Stimulated activated naive CD8-positive, alpha-beta T cell treated with anti-CD3 and anti-CD28 coated beads, Interleukin-15, Interleukin-2, amounts not matched to agents 100 ng/mL and 50 ng/mL, for 24 hours (primary cell): ENCODE results near the gene RBMS3.
"Not testable (repeated sequence)": the region's sequence is repeated elsewhere in the genome, so short reads cannot be mapped to it uniquely, and the experiment has no call there.

ENCODE experiments used
- H3K27ac Mint-ChIP-seq: one replicate; pipeline ENCODE4 v1.8.0; 2021; ENCODE audit warnings: mild to moderate bottlenecking, mixed read lengths
- H3K27me3 Mint-ChIP-seq: one replicate; pipeline ENCODE4 v1.8.0; 2021; ENCODE audit warnings: mixed read lengths
- H3K36me3 Mint-ChIP-seq: one replicate; pipeline ENCODE4 v1.8.0; 2021; ENCODE audit warnings: low read depth, mixed read lengths
- H3K4me1 Mint-ChIP-seq: one replicate; pipeline ENCODE4 v1.8.0; 2021; ENCODE audit warnings: low read depth, mixed read lengths
- H3K4me3 Mint-ChIP-seq: one replicate; pipeline ENCODE4 v1.8.0; 2021; ENCODE audit warnings: mild to moderate bottlenecking, mixed read lengths
- H3K9me3 Mint-ChIP-seq: one replicate; pipeline ENCODE4 v1.8.0; 2021; ENCODE audit warnings: mixed read lengths

The RBMS3 gene

DNA sequence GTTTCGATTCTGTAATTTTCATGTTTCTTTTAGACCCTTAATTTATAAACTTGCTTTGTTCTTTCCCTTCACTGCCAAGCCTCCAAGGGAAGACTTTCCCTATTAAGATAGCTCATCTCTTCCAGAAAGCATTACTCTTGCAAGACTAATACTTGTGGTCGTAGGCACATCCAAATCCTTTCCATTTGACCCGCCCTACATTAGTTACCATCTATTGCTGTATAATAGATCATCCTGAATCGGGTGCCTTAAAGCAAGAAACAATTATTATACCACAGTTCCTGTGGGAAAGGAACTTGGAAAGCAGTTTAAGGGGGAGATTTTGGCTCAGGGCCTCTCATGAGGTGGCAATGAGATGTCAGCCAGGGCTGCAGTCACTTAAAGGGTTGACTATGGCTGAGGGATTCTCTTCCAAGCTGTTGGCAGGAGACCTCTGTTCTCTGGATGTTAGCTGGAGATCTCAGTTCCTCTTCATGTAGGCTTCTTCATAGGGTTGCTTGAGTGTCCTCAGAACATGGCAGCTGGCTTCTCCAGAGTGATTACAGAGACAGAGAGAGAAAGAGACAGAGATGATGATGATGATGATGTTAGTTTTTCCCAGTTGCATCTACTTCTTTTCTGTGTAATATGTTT, 755.2 kb downstream of the RBMS3 start:
- H3K36me3 Mint-ChIP-seq = no peaks in the 10 kb centered on the region
- H3K9me3 Mint-ChIP-seq = no peaks in the 10 kb centered on the region
- peaks cover 26% of the 10 kb centered on the region for H3K27me3 Mint-ChIP-seq
- no peaks in the 10 kb centered on the region for H3K4me1 Mint-ChIP-seq
- H3K4me3 Mint-ChIP-seq = no peak overlapping the region
- H3K27ac Mint-ChIP-seq = no peak overlapping the region

DNA sequence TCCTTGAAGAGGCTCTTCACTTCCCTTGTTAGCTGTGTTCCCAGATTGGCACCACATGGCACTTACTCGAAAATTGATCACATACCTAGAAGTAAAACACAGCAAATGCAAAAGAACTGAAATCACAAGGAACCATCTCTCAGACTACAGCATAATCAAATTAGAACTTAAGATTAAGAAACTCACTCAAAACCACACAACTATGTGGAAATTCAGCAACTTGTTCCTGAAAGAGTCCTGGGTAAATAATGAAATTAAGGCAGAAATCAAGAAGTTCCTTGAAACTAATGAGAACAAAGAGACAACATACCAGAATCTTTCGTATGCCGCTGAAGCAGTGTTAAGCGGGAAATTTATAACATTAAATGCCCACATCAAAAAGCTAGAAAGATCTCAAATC, 759.3 kb downstream of the RBMS3 start:
- no peak overlapping the region for H3K27ac Mint-ChIP-seq
- H3K9me3 Mint-ChIP-seq = no peaks in the 10 kb centered on the region
- no peaks in the 10 kb centered on the region for H3K4me1 Mint-ChIP-seq
- H3K27me3 Mint-ChIP-seq = peaks cover 21% of the 10 kb centered on the region
- H3K36me3 Mint-ChIP-seq = no peaks in the 10 kb centered on the region
- no peak overlapping the region for H3K4me3 Mint-ChIP-seq

DNA sequence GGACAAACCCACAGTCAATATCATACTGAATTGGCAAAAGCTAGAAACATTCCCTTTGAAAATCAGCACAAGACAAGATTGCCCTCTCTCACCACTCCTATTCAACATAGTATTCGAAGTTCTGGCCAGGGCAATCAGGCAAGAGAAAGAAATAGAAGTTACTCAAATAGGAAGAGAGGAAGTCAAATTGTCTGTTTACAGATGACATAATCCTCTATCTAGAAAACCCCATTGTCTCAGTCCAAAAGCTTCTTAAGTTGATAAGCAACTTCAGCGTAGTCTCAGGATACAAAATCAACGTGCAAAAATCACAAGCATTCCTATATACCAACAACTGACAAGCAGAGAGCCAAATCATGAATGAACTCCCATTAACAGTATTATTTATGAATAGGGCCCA, 760.6 kb downstream of the RBMS3 start:
- not testable (repeated sequence) for H3K9me3 Mint-ChIP-seq, H3K36me3 Mint-ChIP-seq, H3K27ac Mint-ChIP-seq, H3K4me3 Mint-ChIP-seq, H3K4me1 Mint-ChIP-seq
- H3K27me3 Mint-ChIP-seq = peaks cover 17% of the 10 kb centered on the region

DNA sequence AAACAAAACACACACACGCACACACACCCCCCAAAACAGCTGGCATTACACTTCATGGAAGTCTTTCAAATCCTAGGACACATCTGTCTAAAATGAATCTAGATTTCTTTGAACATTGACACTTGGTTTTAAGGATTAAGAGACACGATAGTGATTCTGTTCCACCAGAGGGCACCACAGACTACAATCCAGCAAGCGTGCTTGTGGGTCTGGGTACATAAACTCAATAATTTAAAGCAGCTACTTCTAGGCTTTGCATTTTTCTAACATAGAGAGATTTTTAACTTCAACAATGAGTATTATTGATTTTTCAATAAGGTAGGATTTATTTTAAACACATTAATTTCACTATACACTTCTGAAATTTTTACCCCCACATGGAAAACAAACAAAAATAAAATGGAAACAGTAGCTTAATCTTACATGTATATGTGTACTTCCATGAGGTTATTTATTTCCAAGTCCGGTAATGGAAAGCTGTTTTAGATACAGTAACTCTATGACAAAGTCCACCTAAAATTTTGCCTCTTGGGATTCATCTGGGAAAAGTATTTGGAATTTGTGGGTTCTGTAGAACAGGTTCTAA, 761.5 kb downstream of the RBMS3 start:
- Mint-ChIP-seq H3K9me3 (no peaks in the 10 kb centered on the region), H3K27ac (no peak overlapping the region)

DNA sequence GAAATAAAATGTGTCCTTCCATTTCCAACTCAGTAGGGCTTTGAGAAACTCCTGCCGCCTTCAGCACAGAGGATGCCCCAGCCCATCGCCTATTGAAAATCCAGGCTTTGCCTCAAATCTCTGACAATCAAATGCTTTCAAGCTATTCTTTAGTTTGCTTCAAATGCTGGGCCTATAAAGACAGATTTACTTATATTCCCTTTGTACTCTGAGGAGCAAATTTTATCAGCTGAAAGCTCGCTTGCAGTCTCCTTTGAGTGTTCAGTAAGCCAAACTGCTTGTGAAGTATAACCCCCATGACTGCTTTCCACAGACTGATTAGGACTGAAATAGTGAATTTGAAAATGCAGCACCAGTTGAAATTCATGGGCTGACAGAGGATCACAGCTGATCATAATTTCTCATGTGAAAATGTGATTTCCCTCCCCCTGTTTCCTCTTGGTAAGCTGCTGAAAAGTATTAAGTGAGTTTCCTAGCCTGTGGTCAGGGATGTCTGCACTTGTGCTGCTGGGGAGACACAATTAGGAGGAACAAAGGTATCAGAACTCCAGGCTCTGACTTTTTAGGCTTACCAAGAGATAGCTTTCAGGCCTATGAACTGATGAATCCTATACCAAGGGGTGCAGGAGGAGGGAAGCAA, 762.2 kb downstream of the RBMS3 start:
- Mint-ChIP-seq H3K9me3 (no peaks in the 10 kb centered on the region), H3K36me3 (no peaks in the 10 kb centered on the region), H3K27ac (no peak overlapping the region), H3K4me1 (no peaks in the 10 kb centered on the region), H3K27me3 (peaks cover 16% of the 10 kb centered on the region), H3K4me3 (no peak overlapping the region)

More for the DNA sequence above, 761.5 kb downstream of the RBMS3 start:
- Mint-ChIP-seq H3K4me3 (no peak overlapping the region), H3K4me1 (no peaks in the 10 kb centered on the region), H3K36me3 (no peaks in the 10 kb centered on the region), H3K27me3 (peaks cover 16% of the 10 kb centered on the region)

DNA sequence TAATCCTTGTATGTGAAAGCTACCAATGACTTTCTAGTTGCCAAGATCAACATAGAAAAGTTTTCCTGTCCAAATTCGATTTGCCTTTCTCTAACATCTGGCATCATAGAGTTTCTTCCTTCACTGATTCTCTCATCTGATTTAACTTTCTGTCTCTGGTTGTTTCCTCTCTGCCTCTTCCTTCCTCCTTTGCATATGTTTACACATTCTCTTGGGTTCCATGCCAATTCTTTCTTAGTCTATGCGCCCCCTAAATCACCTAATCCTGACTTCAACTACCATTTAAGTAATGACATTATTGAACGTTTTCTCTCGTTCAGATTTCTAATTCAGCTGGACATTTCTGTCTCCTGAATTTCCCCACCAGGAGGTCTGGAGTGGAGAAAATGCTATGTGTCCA, 763.6 kb downstream of the RBMS3 start:
- Mint-ChIP-seq H3K4me1 (no peaks in the 10 kb centered on the region), H3K4me3 (no peak overlapping the region), H3K27ac (no peak overlapping the region), H3K27me3 (peaks cover 14% of the 10 kb centered on the region), H3K9me3 (no peaks in the 10 kb centered on the region), H3K36me3 (no peaks in the 10 kb centered on the region)

DNA sequence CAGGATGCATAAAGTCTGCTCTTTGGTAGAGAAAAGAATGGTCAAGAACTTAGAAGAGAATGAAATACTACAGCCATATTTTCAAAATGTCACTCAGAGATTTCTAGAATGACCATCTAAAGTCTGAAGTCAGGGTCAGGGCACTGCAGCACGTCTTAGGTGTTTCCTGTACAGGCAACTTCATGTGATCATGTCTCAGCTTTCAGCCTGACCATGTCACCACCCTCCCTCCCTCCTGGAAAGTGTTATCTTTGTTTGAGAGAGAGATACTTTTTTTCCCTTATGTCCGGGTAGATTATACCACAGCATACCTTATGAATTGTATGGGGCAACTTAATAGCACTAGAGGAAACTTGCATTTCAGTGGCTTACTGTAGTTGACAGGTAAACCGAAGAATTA, 767.6 kb downstream of the RBMS3 start:
- peaks cover 12% of the 10 kb centered on the region for H3K27me3 Mint-ChIP-seq
- H3K27ac Mint-ChIP-seq = no peak overlapping the region
- H3K36me3 Mint-ChIP-seq = no peaks in the 10 kb centered on the region
- H3K4me1 Mint-ChIP-seq = no peaks in the 10 kb centered on the region
- no peaks in the 10 kb centered on the region for H3K9me3 Mint-ChIP-seq
- no peak overlapping the region for H3K4me3 Mint-ChIP-seq

DNA sequence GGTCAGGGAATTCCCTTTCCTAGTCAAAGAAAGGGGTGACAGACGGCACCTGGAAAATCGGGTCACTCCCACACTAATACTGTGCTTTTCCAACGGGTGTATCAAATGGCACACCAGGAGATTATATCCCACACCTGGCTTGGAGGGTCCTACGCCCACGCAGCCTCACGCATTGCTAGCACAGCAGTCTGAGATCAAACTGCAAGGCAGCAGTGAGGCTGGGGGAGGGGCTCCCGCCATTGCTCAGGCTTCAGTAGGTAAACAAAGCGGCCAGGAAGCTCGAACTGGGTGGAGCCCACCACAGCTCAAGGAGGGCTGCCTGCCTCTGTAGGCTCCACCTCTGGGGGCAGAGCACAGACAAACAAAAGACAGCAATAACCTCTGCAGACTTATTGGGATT, 769.2 kb downstream of the RBMS3 start:
- H3K4me1 Mint-ChIP-seq, H3K9me3 Mint-ChIP-seq, H3K27ac Mint-ChIP-seq, H3K4me3 Mint-ChIP-seq, H3K36me3 Mint-ChIP-seq: not testable (repeated sequence)
- H3K27me3 Mint-ChIP-seq = peaks cover 12% of the 10 kb centered on the region

DNA sequence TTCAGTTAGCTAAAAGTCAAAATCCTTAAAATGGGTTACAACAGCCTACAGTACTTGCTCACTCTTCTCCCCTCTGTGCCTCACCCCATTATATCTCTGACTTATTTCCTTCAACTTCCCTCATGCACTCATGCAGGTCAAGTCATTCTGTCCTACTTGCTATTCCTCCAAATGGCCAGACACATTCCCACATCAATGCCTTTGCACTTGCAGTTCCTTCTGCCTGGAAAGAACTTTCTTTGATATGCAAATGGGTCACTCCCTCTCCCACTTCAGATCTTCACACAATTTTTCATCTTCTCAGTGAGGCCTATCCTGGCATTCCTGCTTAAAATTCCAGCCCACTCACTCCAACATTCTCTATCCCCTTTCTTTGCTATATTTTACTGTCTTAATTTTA, 778.4 kb downstream of the RBMS3 start:
- no peaks in the 10 kb centered on the region for H3K36me3 Mint-ChIP-seq
- no peaks in the 10 kb centered on the region for H3K9me3 Mint-ChIP-seq
- H3K4me3 Mint-ChIP-seq = no peak overlapping the region
- no peak overlapping the region for H3K27ac Mint-ChIP-seq
- H3K27me3 Mint-ChIP-seq = peaks cover 7% of the 10 kb centered on the region
- no peaks in the 10 kb centered on the region for H3K4me1 Mint-ChIP-seq
